ENCODE results near the gene LRRC4C. TPM values are rescaled to one million over a fixed set of nuclear protein-coding genes. Genes with fewer than 3 reads are reported as not detected.

LRRC4C gene
- total and polyA plus RNA-seq, 2 experiments from 2014 or later, result 0.35 to 1.1 TPM

GRCh38 chr11:40166892-40167291, 1292.6 kb downstream of the LRRC4C start:
- Histone ChIP-seq H3K4me3 (no peak overlapping the region), H4K20me1 (replicated peaks; ENCODE audit: insufficient read depth) (no peaks in the 10 kb centered on the region), H3K79me2 (replicated peaks; ENCODE audit: insufficient read depth) (no peaks in the 10 kb centered on the region), H3K27me3 (ENCODE audit: insufficient read depth) (no peaks in the 10 kb centered on the region), H3K4me2 (no peak overlapping the region), H3K36me3 (ENCODE audit: insufficient read depth) (no peaks in the 10 kb centered on the region), H3K27ac (ENCODE audit: low read depth) (no peak overlapping the region), H2AFZ (no peak overlapping the region), H3F3A (replicated peaks; ENCODE audit: low read depth) (no peaks in the 10 kb centered on the region), H3K4me1 (ENCODE audit: insufficient read depth) (no peaks in the 10 kb centered on the region; the same call in 1 of the 2 replicates), H3K9me2 (ENCODE audit: insufficient read depth) (no peaks in the 10 kb centered on the region)
- H3K9me3 Mint-ChIP-seq, result peaks cover 8% of the 10 kb centered on the region; the same call in 2 of the 3 replicates
- peaks cover 15% of the 10 kb centered on the region; the same call in 2 of the 3 replicates for H3K4me1 Mint-ChIP-seq
- DNase-seq (ENCODE audit: low spot score) (no peak), ATAC-seq (no peak)
- H3K27ac Mint-ChIP-seq, result no peak overlapping the region
- H3K27me3 Mint-ChIP-seq (ENCODE audit: insufficient read depth, low read depth, poor library complexity), result peaks cover 2% of the 10 kb centered on the region
- no peaks in the 10 kb centered on the region for H3K36me3 Mint-ChIP-seq (ENCODE audit: low read depth)
- H3K4me3 Mint-ChIP-seq, result no peak overlapping the region
- TF ChIP-seq ZNF114 (CRISPR knock-in tag; IDR thresholded peaks at IDR 0.05), result no peak
- TF ChIP-seq ETS1 (IDR thresholded peaks at IDR 0.05), result no peak
- TF ChIP-seq CTCF (conservative IDR thresholded peaks at IDR 0.05; ENCODE audit: low read depth in 2 of 2), result no peak
- no peak for TF ChIP-seq ZNF331 (CRISPR knock-in tag; IDR thresholded peaks at IDR 0.05; ENCODE audit: low read depth)
- no peak for TF ChIP-seq CREB1 (CRISPR knock-in tag; IDR thresholded peaks at IDR 0.05; ENCODE audit: low read depth)
- no peak for TF ChIP-seq STAT1 (IDR thresholded peaks at IDR 0.05; ENCODE audit: unreplicated experiment)
- no peak for TF ChIP-seq POLR2AphosphoS5 (IDR thresholded peaks at IDR 0.05; ENCODE audit: low read depth)
- TF ChIP-seq JUNB (IDR thresholded peaks at IDR 0.05; ENCODE audit: unreplicated experiment), result no peak
- no peak for TF ChIP-seq EZH2phosphoT487 (IDR thresholded peaks at IDR 0.05; ENCODE audit: unreplicated experiment)
- no peak for TF ChIP-seq EZH2 (IDR thresholded peaks at IDR 0.05; ENCODE audit: low read depth, unreplicated experiment)
- TF ChIP-seq NANOG (IDR thresholded peaks at IDR 0.05; ENCODE audit: borderline replicate concordance), result no peak
- TF ChIP-seq ZNF462 (CRISPR knock-in tag; IDR thresholded peaks at IDR 0.05), result no peak
- no peak for TF ChIP-seq REST (IDR thresholded peaks at IDR 0.05; ENCODE audit: unreplicated experiment)

Data from GM23338 (cell line).